H9 (cell line): ENCODE results near the gene TAF8. TPM values are rescaled to one million over a fixed set of nuclear protein-coding genes. Genes with fewer than 3 reads are reported as not detected.

Experiments used
- DNase-seq: peaks from one replicate; pipeline ENCODE4 v3.0.0-alpha.2; 2017
- H2AFZ ChIP-seq: one replicate; pipeline ENCODE4 v1.6.1; 2013; ENCODE audit warnings: mild to moderate bottlenecking, low read length, control low read depth, moderate library complexity
- H2AK5ac ChIP-seq: 2 replicates; pipeline ENCODE4 v1.6.1; 2013; ENCODE audit warnings: low read length, control low read depth, mixed read lengths; ENCODE audit not compliant: insufficient read length
- H2BK120ac ChIP-seq: one replicate; pipeline ENCODE4 v1.6.1; 2013; ENCODE audit warnings: low read depth, mild to moderate bottlenecking, low read length, control low read depth, inconsistent platforms; ENCODE audit not compliant: poor library complexity, severe bottlenecking
- H2BK12ac ChIP-seq: 2 replicates; pipeline ENCODE4 v1.6.1; 2013; ENCODE audit warnings: low read length, control low read depth, mixed read lengths, low read depth; ENCODE audit not compliant: insufficient read length
- H2BK15ac ChIP-seq: 2 replicates; pipeline ENCODE4 v1.6.1; 2013; ENCODE audit warnings: low read depth, low read length, control low read depth
- H2BK20ac ChIP-seq: one replicate; pipeline ENCODE4 v1.6.1; 2013; ENCODE audit warnings: low read depth, mild to moderate bottlenecking, low read length, control low read depth, inconsistent platforms; ENCODE audit not compliant: poor library complexity, severe bottlenecking
- H2BK5ac ChIP-seq: 2 replicates; pipeline ENCODE4 v1.6.1; 2013; ENCODE audit warnings: low read length, control low read depth, mixed read lengths; ENCODE audit not compliant: insufficient read length
- H3K14ac ChIP-seq: 2 replicates; pipeline ENCODE4 v1.6.1; 2013; ENCODE audit warnings: low read length, control low read depth; ENCODE audit not compliant: insufficient read depth
- H3K18ac ChIP-seq: 2 replicates; pipeline ENCODE4 v1.6.1; 2013; ENCODE audit warnings: low read depth, mild to moderate bottlenecking, mixed read lengths, low read length, control low read depth; ENCODE audit not compliant: insufficient read length
- H3K23ac ChIP-seq: 2 replicates; pipeline ENCODE4 v1.6.1; 2013; ENCODE audit warnings: low read length, control low read depth, mixed read lengths, low read depth; ENCODE audit not compliant: insufficient read length
- H3K23me2 ChIP-seq: 2 replicates; pipeline ENCODE4 v1.6.1; 2013; ENCODE audit warnings: low read depth, mild to moderate bottlenecking, mixed read lengths, low read length, control low read depth; ENCODE audit not compliant: insufficient read length, poor library complexity, severe bottlenecking
- H3K27ac ChIP-seq: 2 replicates; pipeline ENCODE4 v1.5.1; 2013; ENCODE audit warnings: low read length, control low read depth, mixed read lengths, low read depth; ENCODE audit not compliant: insufficient read length
- H3K27me3 ChIP-seq: 2 replicates; pipeline ENCODE4 v1.6.1; 2013; ENCODE audit warnings: low read length, control low read depth, inconsistent platforms; ENCODE audit not compliant: insufficient read depth
- H3K4ac ChIP-seq: 2 replicates; pipeline ENCODE4 v1.6.1; 2013; ENCODE audit warnings: low read depth, mild to moderate bottlenecking, control low read depth, inconsistent platforms, low read length, moderate library complexity
- H3K4me1 ChIP-seq: 2 replicates; pipeline ENCODE4 v1.6.1; 2013; ENCODE audit warnings: low read length, control low read depth, inconsistent platforms; ENCODE audit not compliant: insufficient read depth
- H3K4me2 ChIP-seq: 2 replicates; pipeline ENCODE4 v1.6.1; 2013; ENCODE audit warnings: low read length, control low read depth, mixed read lengths; ENCODE audit not compliant: insufficient read length, insufficient read depth
- H3K56ac ChIP-seq: 2 replicates; pipeline ENCODE4 v1.6.1; 2013; ENCODE audit warnings: low read depth, mild to moderate bottlenecking, mixed read lengths, low read length, control low read depth; ENCODE audit not compliant: insufficient read length
- H3K79me1 ChIP-seq: 2 replicates; pipeline ENCODE4 v1.6.1; 2013; ENCODE audit warnings: low read depth, mild to moderate bottlenecking, moderate library complexity, low read length, control low read depth, inconsistent platforms; ENCODE audit not compliant: insufficient read depth, poor library complexity, severe bottlenecking
- H3K79me2 ChIP-seq: 2 replicates; pipeline ENCODE4 v1.6.1; 2013; ENCODE audit warnings: low read length, control low read depth, inconsistent platforms; ENCODE audit not compliant: insufficient read depth
- H3K9ac ChIP-seq: 2 replicates; pipeline ENCODE4 v1.6.1; 2013; ENCODE audit warnings: low read length, control low read depth, mixed read lengths; ENCODE audit not compliant: insufficient read length; ENCODE audit errors: extremely low read depth
- H3K9me3 ChIP-seq: one replicate; pipeline ENCODE4 v1.6.1; 2013; ENCODE audit warnings: low read depth, low read length, inconsistent platforms; ENCODE audit not compliant: control insufficient read depth
- H3T11ph ChIP-seq: one replicate; pipeline ENCODE4 v1.6.1; 2013; ENCODE audit warnings: mild to moderate bottlenecking, low read length, control low read depth, inconsistent platforms
- H4K20me1 ChIP-seq: one replicate; pipeline ENCODE4 v1.6.1; 2013; ENCODE audit not compliant: control insufficient read depth, insufficient read length, insufficient read depth
- H4K5ac ChIP-seq: 2 replicates; pipeline ENCODE4 v1.6.1; 2013; ENCODE audit warnings: low read depth, mild to moderate bottlenecking, mixed read lengths, low read length, control low read depth; ENCODE audit not compliant: insufficient read length
- H4K8ac ChIP-seq: replicated peaks from 2 replicates; pipeline ENCODE4 v1.6.1; 2013; ENCODE audit warnings: low read length, control low read depth, mixed read lengths, low read depth; ENCODE audit not compliant: insufficient read length
- H4K91ac ChIP-seq: 2 replicates; pipeline ENCODE4 v1.6.1; 2013; ENCODE audit warnings: low read depth, mild to moderate bottlenecking, moderate library complexity, mixed read lengths, low read length, control low read depth; ENCODE audit not compliant: insufficient read length
- H3K27ac Mint-ChIP-seq, 3 experiments: 2 replicates in 2 of 3; 3 replicates in 1 of 3; pipeline ENCODE4 v1.8.0; 2020 to 2021; ENCODE audit warnings: mixed read lengths in 3 of 3, mild to moderate bottlenecking in 1 of 3, moderate library complexity in 1 of 3
- H3K27me3 Mint-ChIP-seq: 2 replicates; pipeline ENCODE4 v1.8.0; 2021; ENCODE audit warnings: low read depth, mild to moderate bottlenecking, moderate library complexity, mixed read lengths
- H3K36me3 Mint-ChIP-seq, 3 experiments: 2 replicates in 2 of 3; 3 replicates in 1 of 3; pipeline ENCODE4 v1.8.0; 2020 to 2021; ENCODE audit warnings: low read depth in 3 of 3, mixed read lengths in 3 of 3; ENCODE audit not compliant: insufficient read depth in 1 of 3
- H3K4me1 Mint-ChIP-seq, 2 experiments: 2 replicates each; pipeline ENCODE4 v1.8.0; 2020; ENCODE audit warnings: mixed read lengths in 2 of 2
- H3K4me3 Mint-ChIP-seq, 2 experiments: 2 replicates in 1 of 2; 3 replicates in 1 of 2; pipeline ENCODE4 v1.8.0; 2020 to 2021; ENCODE audit warnings: mild to moderate bottlenecking in 2 of 2, mixed read lengths in 2 of 2, moderate library complexity in 1 of 2
- H3K9me3 Mint-ChIP-seq, 2 experiments: 2 replicates in 1 of 2; 3 replicates in 1 of 2; pipeline ENCODE4 v1.8.0; 2020; ENCODE audit warnings: mild to moderate bottlenecking in 2 of 2, mixed read lengths in 2 of 2, moderate library complexity in 1 of 2
- WGBS: extraction: QIAGEN DNeasy Blood & Tissue Kit; methylation state at CpG from one replicate; pipeline ENCODE4 v1.1.7; 2013; ENCODE audit warnings: missing lambda C conversion rate, low lambda C conversion rate, mixed read lengths; ENCODE audit not compliant: insufficient read length; ENCODE audit errors: extremely low coverage; 5-methylcytosine and 5-hydroxymethylcytosine counted together
- total RNA-seq: library from RNA; stranded (reverse); gene quantifications from 2 replicates; pipeline ENCODE4 v1.2.1, GENCODE V29; 2021
- TF ChIP-seq, protein P1 (sequence below): fragments of 200-600 bp; sonication (generic); conservative IDR thresholded peaks from 3 replicates; pipeline ENCODE4 v1.8.0; 2021; ENCODE audit warnings: antibody characterized with exemption, mild to moderate bottlenecking

Gene TAF8
- total RNA-seq, 1 experiment from 2014 or later: 30.4 TPM

DNA sequence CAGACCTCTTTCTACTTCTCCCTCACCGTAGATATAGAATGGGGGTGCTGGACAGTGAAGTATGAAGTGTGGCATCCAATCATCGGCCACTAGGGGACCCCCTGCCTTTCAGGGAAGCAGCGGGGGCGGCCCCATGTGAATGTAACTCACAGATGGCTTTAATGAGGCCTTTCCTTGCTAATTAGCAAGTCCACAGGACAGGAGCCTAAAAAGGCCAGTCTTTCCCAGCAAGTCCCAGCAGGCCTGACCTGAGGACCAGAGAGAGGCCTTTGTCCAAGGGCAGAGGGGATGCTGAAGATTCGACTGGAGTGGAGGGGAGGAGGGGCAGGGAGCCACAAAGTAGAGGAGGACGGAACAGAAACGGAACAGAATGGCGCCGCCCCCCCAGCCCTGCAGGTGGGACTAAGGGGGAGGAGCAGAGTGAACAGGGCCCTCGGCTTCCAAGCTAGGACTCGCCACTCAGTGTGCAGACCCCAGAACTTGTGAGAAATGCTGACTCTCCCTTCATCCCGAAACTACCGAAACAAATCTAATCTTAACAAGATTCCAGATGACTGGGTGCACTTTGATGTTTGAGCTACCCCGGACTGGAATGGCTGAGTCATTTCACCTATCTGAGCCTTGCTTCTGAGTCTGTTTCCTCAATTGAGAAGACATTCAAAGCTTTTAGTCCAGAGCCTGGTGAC, 86.3 kb downstream of the TAF8 start:
- Histone ChIP-seq H3K56ac (no peak overlapping the region), H4K8ac (no peak overlapping the region), H3K4me2 (peak overlapping the region; percentile 44), H3K18ac (peak overlapping the region; percentile 16), H3K79me2 (peaks cover 22% of the 10 kb centered on the region; the same call in 1 of the 2 replicates), H2BK12ac (peak overlapping the region; percentile 43), H3K27me3 (no peaks in the 10 kb centered on the region), H3K4ac (no peak overlapping the region), H3K9ac (peak overlapping the region; percentile 42), H4K91ac (no peak overlapping the region), H3K27ac (peak overlapping the region; percentile 91), H2AK5ac (peak overlapping the region; percentile 15), H3K23ac (no peak overlapping the region), H3K14ac (no peak overlapping the region; the same call in 1 of the 2 replicates), H4K20me1 (no peaks in the 10 kb centered on the region), H3K4me1 (peaks cover 21% of the 10 kb centered on the region), H2BK15ac (no peak overlapping the region), H2BK120ac (peak overlapping the region; percentile 82), H2BK20ac (no peak overlapping the region), H4K5ac (peak overlapping the region; percentile 9), H2AFZ (no peak overlapping the region), H3K79me1 (no peaks in the 10 kb centered on the region), H3K9me3 (no peaks in the 10 kb centered on the region), H3T11ph (no peak overlapping the region), H3K23me2 (peaks cover 7% of the 10 kb centered on the region), H2BK5ac (peak overlapping the region; percentile 26)
- Mint-ChIP-seq H3K9me3 (peaks cover 0 to 3% of the 10 kb centered on the region in 2 experiments; a peak in 1 of 5 replicates), H3K36me3 (peaks cover 14 to 42% (median 29%) of the 10 kb centered on the region in 3 experiments), H3K4me1 (peaks cover 75 to 77% of the 10 kb centered on the region in 2 experiments), H3K4me3 (peak overlapping the region; percentile 45 to 56), H3K27me3 (peaks cover 1% of the 10 kb centered on the region; the same call in 1 of the 2 replicates), H3K27ac (peak overlapping the region; percentile 98 to 99 (median 99))
- TF ChIP-seq, protein P1, sequence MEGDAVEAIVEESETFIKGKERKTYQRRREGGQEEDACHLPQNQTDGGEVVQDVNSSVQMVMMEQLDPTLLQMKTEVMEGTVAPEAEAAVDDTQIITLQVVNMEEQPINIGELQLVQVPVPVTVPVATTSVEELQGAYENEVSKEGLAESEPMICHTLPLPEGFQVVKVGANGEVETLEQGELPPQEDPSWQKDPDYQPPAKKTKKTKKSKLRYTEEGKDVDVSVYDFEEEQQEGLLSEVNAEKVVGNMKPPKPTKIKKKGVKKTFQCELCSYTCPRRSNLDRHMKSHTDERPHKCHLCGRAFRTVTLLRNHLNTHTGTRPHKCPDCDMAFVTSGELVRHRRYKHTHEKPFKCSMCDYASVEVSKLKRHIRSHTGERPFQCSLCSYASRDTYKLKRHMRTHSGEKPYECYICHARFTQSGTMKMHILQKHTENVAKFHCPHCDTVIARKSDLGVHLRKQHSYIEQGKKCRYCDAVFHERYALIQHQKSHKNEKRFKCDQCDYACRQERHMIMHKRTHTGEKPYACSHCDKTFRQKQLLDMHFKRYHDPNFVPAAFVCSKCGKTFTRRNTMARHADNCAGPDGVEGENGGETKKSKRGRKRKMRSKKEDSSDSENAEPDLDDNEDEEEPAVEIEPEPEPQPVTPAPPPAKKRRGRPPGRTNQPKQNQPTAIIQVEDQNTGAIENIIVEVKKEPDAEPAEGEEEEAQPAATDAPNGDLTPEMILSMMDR: peak; percentile 68
- peak; percentile 89 for DNase-seq
- no CpG with 5 or more reads among the region's 14 CpGs for WGBS

Other genes starting within 250 kb of the TAF8 start
- gene USP49, start 155.1 kb upstream of the TAF8 start, total RNA-seq: 18.7 and 19.0 TPM in 2 replicates
- gene MED20, start 129.4 kb upstream of the TAF8 start, total RNA-seq: 28.9 and 29.9 TPM in 2 replicates
- gene BYSL, start 129.0 kb upstream of the TAF8 start, total RNA-seq: 71.1 and 74.2 TPM in 2 replicates
- gene CCND3, start 108.7 kb upstream of the TAF8 start, total RNA-seq: 24.2 and 25.3 TPM in 2 replicates
- gene C6orf132, start 92.1 kb downstream of the TAF8 start, total RNA-seq: 45.1 and 48.4 TPM in 2 replicates
- 16.5 and 17.2 TPM in 2 replicates for gene GUCA1A, start 122.8 kb downstream of the TAF8 start, total RNA-seq
- 1.1 and 1.3 TPM in 2 replicates for gene GUCA1B, start 144.4 kb downstream of the TAF8 start, total RNA-seq
- gene MRPS10, start 167.3 kb downstream of the TAF8 start, total RNA-seq: 33.9 and 36.3 TPM in 2 replicates